Breast epithelium (tissue), 4 donors: ENCODE data around the gene PPT2. TPM values are rescaled to one million over a fixed set of nuclear protein-coding genes. Genes with fewer than 3 reads are reported as not detected.
A peak's percentile ranks its signal among the peaks of the same experiment; 100 is the strongest.

Experiments used
- DNase-seq, 2 donors: peaks; one replicate each; pipeline ENCODE4 v3.0.0-alpha.2; 2019; ENCODE audit warnings: low spot score in 2 of 2
- H3K27ac ChIP-seq, 2 donors: fragments of 200-600 bp; sonication (generic) in 1 of 2; one replicate each; pipeline ENCODE4 v1.5.1; 2016 to 2019; ENCODE audit warnings: mild to moderate bottlenecking in 1 of 2
- H3K27me3 ChIP-seq, 2 donors: fragments of 200-600 bp; sonication (generic) in 1 of 2; one replicate each; pipeline versions ENCODE4 v1.5.1 to v1.6.0; 2017 to 2019; ENCODE audit warnings: control low read depth in 1 of 2, mild to moderate bottlenecking in 1 of 2
- H3K36me3 ChIP-seq: fragments of 200-600 bp; one replicate; pipeline ENCODE4 v1.5.1; 2019
- H3K4me1 ChIP-seq, 2 donors: fragments of 200-600 bp; sonication (generic); one replicate each; pipeline ENCODE4 v1.5.1; 2016 to 2019; ENCODE audit warnings: control low read depth in 1 of 2
- H3K4me3 ChIP-seq, 3 donors: fragments of 200-600 bp; sonication (generic); 1 replicate in 2 of 3; 2 replicates in 1 of 3; pipeline ENCODE4 v1.5.1; 2016 to 2019; ENCODE audit warnings: mild to moderate bottlenecking in 3 of 3, moderate library complexity in 2 of 3
- H3K9me3 ChIP-seq, 2 donors: fragments of 200-600 bp; sonication (generic) in 1 of 2; one replicate each; pipeline ENCODE4 v1.5.1; 2016 to 2019; ENCODE audit warnings: control low read depth in 1 of 2
- POLR2A ChIP-seq: fragments of 450-650 bp; IDR thresholded peaks from one replicate; pipeline ENCODE4 v1.6.1; 2016; ENCODE audit warnings: antibody characterized with exemption, mild to moderate bottlenecking, moderate library complexity
- POLR2AphosphoS5 ChIP-seq, 3 donors: sonication (generic); formaldehyde crosslinking; IDR thresholded peaks; one replicate each; pipeline ENCODE4 v1.6.1; 2017; ENCODE audit warnings: antibody characterized with exemption in 3 of 3
- intact Hi-C: fragments of 100-400 bp; cut with DNase I; formaldehyde crosslinking; loops from one replicate; pipeline ENCODE4 v1.15.1; 2023; ENCODE audit warnings: low total_unique reads
- total RNA-seq, 3 donors: library from RNA; depleted of rRNA; stranded (reverse); fragments of >200 nt; gene quantifications; one replicate each; pipeline ENCODE4 v1.1.0, GENCODE V29; 2016
- TF ChIP-seq, protein P1 (sequence below), 3 donors: fragments of 450-650 bp; IDR thresholded peaks; one replicate each; pipeline ENCODE4 v1.5.1; 2016 to 2017; ENCODE audit warnings: antibody characterized with exemption in 3 of 3, mild to moderate bottlenecking in 3 of 3, moderate library complexity in 3 of 3

The PPT2 gene
- total RNA-seq, 3 donors from 2014 or later = 18.4 to 59.6 (median 28.5) TPM

DNA sequence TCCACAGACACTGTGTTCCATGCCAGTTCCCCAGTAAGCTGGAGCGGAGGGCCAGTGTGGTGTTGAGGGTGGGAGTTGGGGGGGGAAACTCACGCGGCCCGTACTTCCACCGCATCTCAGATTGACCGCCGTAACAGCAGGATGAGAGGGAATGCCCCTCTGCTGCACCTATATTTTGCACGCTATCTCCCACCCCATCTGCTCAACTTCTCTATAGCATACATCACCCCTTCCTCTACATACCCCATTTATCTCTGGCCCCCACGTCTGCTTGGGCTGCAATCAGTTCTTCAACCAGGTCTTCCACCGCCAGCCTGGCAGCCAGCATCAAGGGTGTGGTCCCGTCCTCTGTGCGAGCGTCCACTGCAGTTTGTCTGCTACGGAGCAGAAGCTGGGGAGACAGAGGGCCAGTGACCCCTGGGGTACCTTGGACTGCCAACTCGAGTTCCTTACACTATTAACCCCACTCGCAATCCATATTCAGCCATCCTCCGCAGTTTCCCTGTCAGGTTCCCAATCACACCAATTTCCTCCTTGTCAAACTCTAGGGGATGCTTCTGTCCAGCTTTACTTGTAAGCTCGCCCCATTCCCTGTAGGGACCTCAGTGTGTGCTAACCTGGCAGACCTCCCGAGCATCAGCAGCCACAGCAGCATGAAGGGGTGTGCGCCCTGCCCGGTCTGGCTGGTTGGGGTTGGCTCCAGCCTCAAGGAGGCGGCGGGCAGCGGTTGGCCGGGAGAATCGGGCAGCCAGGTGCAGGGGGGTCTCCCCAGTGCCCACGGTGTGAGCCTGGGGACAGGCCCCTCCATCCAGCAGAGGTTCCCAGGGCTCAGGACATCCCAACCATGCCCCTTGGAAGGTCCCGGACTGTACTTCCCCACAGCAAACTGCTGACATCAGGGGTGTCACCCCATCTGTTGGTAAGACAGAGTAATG, 43.0 kb downstream of the PPT2 start:
- peak in 1 of 2 donors; percentile 56 for DNase-seq
- no peaks in the 10 kb centered on the region for H3K9me3 ChIP-seq
- H3K27ac ChIP-seq = peak overlapping the region; percentile 100
- intact Hi-C loops = no loop called here
- peak overlapping the region; percentile 73 to 92 (median 87) for H3K4me3 ChIP-seq
- no peaks in the 10 kb centered on the region for H3K27me3 ChIP-seq
- TF ChIP-seq, protein P1, sequence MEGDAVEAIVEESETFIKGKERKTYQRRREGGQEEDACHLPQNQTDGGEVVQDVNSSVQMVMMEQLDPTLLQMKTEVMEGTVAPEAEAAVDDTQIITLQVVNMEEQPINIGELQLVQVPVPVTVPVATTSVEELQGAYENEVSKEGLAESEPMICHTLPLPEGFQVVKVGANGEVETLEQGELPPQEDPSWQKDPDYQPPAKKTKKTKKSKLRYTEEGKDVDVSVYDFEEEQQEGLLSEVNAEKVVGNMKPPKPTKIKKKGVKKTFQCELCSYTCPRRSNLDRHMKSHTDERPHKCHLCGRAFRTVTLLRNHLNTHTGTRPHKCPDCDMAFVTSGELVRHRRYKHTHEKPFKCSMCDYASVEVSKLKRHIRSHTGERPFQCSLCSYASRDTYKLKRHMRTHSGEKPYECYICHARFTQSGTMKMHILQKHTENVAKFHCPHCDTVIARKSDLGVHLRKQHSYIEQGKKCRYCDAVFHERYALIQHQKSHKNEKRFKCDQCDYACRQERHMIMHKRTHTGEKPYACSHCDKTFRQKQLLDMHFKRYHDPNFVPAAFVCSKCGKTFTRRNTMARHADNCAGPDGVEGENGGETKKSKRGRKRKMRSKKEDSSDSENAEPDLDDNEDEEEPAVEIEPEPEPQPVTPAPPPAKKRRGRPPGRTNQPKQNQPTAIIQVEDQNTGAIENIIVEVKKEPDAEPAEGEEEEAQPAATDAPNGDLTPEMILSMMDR (IDR thresholded peaks at IDR 0.05) = peak in 1 of 3 donors; percentile 6
- TF ChIP-seq POLR2A = no peak
- H3K36me3 ChIP-seq = no peaks in the 10 kb centered on the region
- peaks cover 3 to 6% of the 10 kb centered on the region in 2 donors for H3K4me1 ChIP-seq

GRCh38 chr6:32198345-32198696, 44.4 kb downstream of the PPT2 start:
- Histone ChIP-seq H3K36me3 (no peaks in the 10 kb centered on the region), H3K27ac (no peak overlapping the region), H3K9me3 (no peaks in the 10 kb centered on the region), H3K4me3 (no peak overlapping the region), H3K27me3 (no peaks in the 10 kb centered on the region), H3K4me1 (peaks cover 3 to 6% of the 10 kb centered on the region in 2 donors)
- TF ChIP-seq, protein P1 (IDR thresholded peaks at IDR 0.05) = no peak
- no peak for TF ChIP-seq POLR2A
- TF ChIP-seq POLR2AphosphoS5 (IDR thresholded peaks at IDR 0.05) = no peak
- no peak for DNase-seq
- intact Hi-C loops = no loop called here

DNA sequence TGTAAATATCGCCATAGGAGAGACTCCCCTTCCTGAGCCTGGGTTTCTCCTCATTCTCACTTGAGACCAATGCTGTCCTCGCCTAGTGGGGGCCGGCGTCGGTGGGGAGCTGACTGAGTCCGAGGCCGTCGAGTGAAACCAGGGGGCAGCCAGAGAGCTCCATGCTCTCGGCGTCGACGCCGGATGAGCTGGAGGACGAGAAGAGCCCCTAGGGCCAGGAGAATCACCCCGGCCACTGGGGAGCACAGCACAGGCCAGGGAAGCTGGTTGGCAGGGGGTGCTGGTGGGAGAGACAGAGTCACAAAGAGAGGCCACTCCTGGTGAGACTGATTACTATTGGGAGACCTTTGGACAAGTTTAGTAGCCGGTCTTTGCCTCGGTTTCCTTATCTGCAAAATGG, 44.9 kb downstream of the PPT2 start:
- Histone ChIP-seq H3K27me3 (no peaks in the 10 kb centered on the region), H3K4me3 (no peak overlapping the region), H3K9me3 (no peaks in the 10 kb centered on the region), H3K27ac (no peak overlapping the region), H3K36me3 (no peaks in the 10 kb centered on the region), H3K4me1 (peaks cover 3 to 6% of the 10 kb centered on the region in 2 donors)
- intact Hi-C loops = no loop called here
- DNase-seq = no peak
- TF ChIP-seq POLR2A (no peak), POLR2AphosphoS5 (IDR thresholded peaks at IDR 0.05) (no peak)
- TF ChIP-seq, protein P1 (IDR thresholded peaks at IDR 0.05) = no peak

DNA sequence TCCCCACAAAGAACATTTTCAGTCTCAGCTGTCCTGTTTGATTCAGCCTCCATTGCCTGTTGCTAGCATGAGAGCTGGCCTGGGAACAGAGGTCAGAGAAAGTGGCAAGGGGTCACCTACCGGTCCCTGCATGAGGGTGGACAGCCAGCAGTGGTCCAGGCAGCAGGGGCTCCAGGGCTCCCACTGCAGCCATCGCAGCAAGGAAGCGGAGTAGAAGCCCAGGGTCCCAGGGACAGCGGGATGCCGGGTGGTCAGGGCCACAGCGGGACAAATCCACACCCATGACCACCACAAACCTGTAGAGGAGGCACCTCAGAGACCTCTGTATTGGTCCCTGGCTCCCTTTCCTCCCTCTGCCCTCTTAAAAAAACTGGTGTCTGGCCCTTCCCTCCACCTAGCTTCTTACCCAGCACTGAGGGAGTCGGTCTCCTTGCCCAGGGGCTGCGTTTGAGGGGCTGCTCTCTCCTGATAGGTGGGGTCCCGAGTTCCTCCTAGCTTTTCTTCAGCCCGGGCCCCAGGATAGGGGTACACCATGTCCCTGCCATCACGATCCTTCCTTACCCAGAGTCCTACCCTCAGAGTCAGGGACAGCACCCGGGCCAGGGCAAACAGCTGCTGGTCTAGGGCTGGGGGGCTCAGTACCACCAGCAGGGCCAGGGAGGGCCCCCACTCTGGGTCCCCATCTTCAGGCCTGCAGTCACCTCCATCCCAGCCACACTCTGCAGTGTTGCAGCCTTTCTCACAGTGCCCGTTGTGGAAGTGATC, 47.0 kb downstream of the PPT2 start:
- no peak overlapping the region for H3K4me3 ChIP-seq
- no peaks in the 10 kb centered on the region for H3K27me3 ChIP-seq
- H3K9me3 ChIP-seq = no peaks in the 10 kb centered on the region
- H3K36me3 ChIP-seq = no peaks in the 10 kb centered on the region
- no peak for DNase-seq
- no peak overlapping the region for H3K27ac ChIP-seq
- peaks cover 0 to 3% of the 10 kb centered on the region in 2 donors for H3K4me1 ChIP-seq
- TF ChIP-seq POLR2AphosphoS5 (IDR thresholded peaks at IDR 0.05) (no peak), POLR2A (no peak)
- TF ChIP-seq, protein P1 (IDR thresholded peaks at IDR 0.05) = no peak
- intact Hi-C loops = no loop called here

DNA sequence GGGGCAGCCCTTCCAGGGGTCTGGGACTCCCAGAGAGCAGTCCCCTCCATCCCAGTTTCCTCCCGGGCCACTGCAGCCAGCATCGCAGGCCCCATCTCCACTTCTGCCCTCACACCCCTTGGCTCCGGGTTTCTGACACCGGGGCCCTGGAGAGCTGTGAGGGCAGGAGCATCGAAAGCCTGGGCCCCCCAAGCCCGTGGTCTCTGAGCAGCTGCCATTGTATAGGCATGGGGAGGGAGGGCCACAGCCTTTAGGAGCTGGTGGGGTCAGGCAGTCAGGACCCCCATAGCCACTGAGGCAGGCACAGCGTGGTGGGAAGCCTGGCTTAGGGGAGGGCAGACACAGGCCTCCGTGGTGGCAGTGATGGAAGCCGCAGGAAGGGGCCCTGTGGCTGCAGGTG, 48.2 kb downstream of the PPT2 start:
- DNase-seq = no peak
- H3K36me3 ChIP-seq = no peaks in the 10 kb centered on the region
- H3K9me3 ChIP-seq = no peaks in the 10 kb centered on the region
- TF ChIP-seq POLR2AphosphoS5 (IDR thresholded peaks at IDR 0.05) (no peak), POLR2A (no peak)
- TF ChIP-seq, protein P1 (IDR thresholded peaks at IDR 0.05) = no peak
- no peak overlapping the region for H3K4me3 ChIP-seq
- intact Hi-C loops = no loop called here
- H3K4me1 ChIP-seq = peaks cover 0 to 2% of the 10 kb centered on the region in 2 donors
- H3K27ac ChIP-seq = no peak overlapping the region
- H3K27me3 ChIP-seq = no peaks in the 10 kb centered on the region
